Mammary epithelial cell (primary cell): Measurements from ENCODE around the gene SKOR2.

ENCODE experiments used
- CTCF ChIP-seq, 2 donors: IDR thresholded peaks in 1 of 2; conservative IDR thresholded peaks in 1 of 2; 2 replicates each; pipeline ENCODE4 v1.5.1; 2011 to 2012; ENCODE audit warnings: inconsistent platforms in 2 of 2, low read length in 2 of 2, mild to moderate bottlenecking in 2 of 2, control low read depth in 1 of 2, low read depth in 1 of 2; ENCODE audit not compliant: insufficient read depth in 1 of 2; ENCODE audit errors: extremely low read depth in 1 of 2
- EZH2 ChIP-seq: IDR thresholded peaks from 2 replicates; pipeline ENCODE4 v1.6.1; 2012; ENCODE audit warnings: low read length, inconsistent platforms, borderline replicate concordance

GRCh38 chr18:47246027-47246971 is 5.2 kb downstream of the SKOR2 start:
- TF ChIP-seq EZH2: peak; percentile 95
- no peak for TF ChIP-seq CTCF (conservative IDR thresholded peaks at IDR 0.05 in 1 of 2, IDR thresholded peaks at IDR 0.05 in 1 of 2; ENCODE audit: extremely low read depth in 1 of 2, insufficient read depth in 1 of 2, low read depth in 1 of 2, low read length in 2 of 2)
